ENCODE results near the gene XKRX. TPM values are rescaled to one million over a fixed set of nuclear protein-coding genes. Genes with fewer than 3 reads are reported as not detected.

XKRX gene
- total RNA-seq, 1 experiment from 2014 or later: 1.4 TPM

GRCh38 chrX:100946299-100946927 is 17.7 kb upstream of the XKRX start:
- H3K36me3 ChIP-seq (ENCODE audit: low read depth): no peaks in the 10 kb centered on the region
- H2AFZ ChIP-seq: 0 out of 2 replicates have a peak overlapping the region, but pooled peaks have one; percentile 17
- H3K9me2 ChIP-seq (ENCODE audit: insufficient read depth): no peaks in the 10 kb centered on the region
- H3F3A ChIP-seq (ENCODE audit: insufficient read depth, low read depth): peaks cover 13% of the 10 kb centered on the region; the same call in 1 of the 2 replicates
- H3K9me3 ChIP-seq (ENCODE audit: insufficient read depth, low read depth): no peaks in the 10 kb centered on the region
- CTCF ChIA-PET: no interaction called here
- H3K79me2 ChIP-seq (ENCODE audit: low read depth): no peaks in the 10 kb centered on the region
- H3K4me1 ChIP-seq (replicated peaks; ENCODE audit: insufficient read depth): peaks cover 22% of the 10 kb centered on the region
- H3K27ac ChIP-seq: peak overlapping the region; percentile 34
- no peaks in the 10 kb centered on the region for H3K27me3 ChIP-seq (ENCODE audit: insufficient read depth, low read depth)
- H3K4me2 ChIP-seq: peak overlapping the region; percentile 51
- H3K4me3 ChIP-seq: no peak overlapping the region
- TF ChIP-seq CTCF (conservative IDR thresholded peaks at IDR 0.05) (no peak), EZH2 (IDR thresholded peaks at IDR 0.05; ENCODE audit: low read depth) (no peak)
- intact Hi-C loops (cut with micrococcal nuclease; ENCODE audit: unreplicated experiment): no loop called here
- DNase-seq: peak; percentile 4 to 73
- no peaks in the 10 kb centered on the region for H4K20me1 ChIP-seq (ENCODE audit: insufficient read depth)
- POLR2A ChIA-PET (ENCODE audit: unreplicated experiment): interaction anchor here (0.6 kb wide), 1 partner anchor 52 kb away, joined by 3 read pairs; no protein-coding TSS in a partner anchor
- no TSS peak for BruUV-seq (replicated peaks)

- ChIA-PET CTCF (no interaction called here), POLR2A (ENCODE audit: unreplicated experiment) (interaction anchor here (0.6 kb wide), 1 partner anchor 166 kb away, joined by 3 read pairs; no protein-coding TSS in a partner anchor)
- intact Hi-C loops (cut with micrococcal nuclease; ENCODE audit: unreplicated experiment): no loop called here
These were observed 15.9 kb upstream of the XKRX start for GRCh38 chrX:100944601-100945000.

GRCh38 chrX:100939333-100939732 is 10.6 kb upstream of the XKRX start:
- TF ChIP-seq EZH2 (IDR thresholded peaks at IDR 0.05; ENCODE audit: low read depth) (no peak), CTCF (conservative IDR thresholded peaks at IDR 0.05) (no peak)
- H3K4me2 ChIP-seq: no peak overlapping the region
- H3K9me3 ChIP-seq (ENCODE audit: insufficient read depth, low read depth): no peaks in the 10 kb centered on the region
- H3K36me3 ChIP-seq (ENCODE audit: low read depth): no peaks in the 10 kb centered on the region
- POLR2A ChIA-PET (ENCODE audit: unreplicated experiment): no interaction called here
- no peak for DNase-seq
- no peaks in the 10 kb centered on the region for H3K27me3 ChIP-seq (ENCODE audit: insufficient read depth, low read depth)
- H4K20me1 ChIP-seq (ENCODE audit: insufficient read depth): no peaks in the 10 kb centered on the region
- CTCF ChIA-PET: no interaction called here
- no peaks in the 10 kb centered on the region for H3K9me2 ChIP-seq (ENCODE audit: insufficient read depth)
- intact Hi-C loops (cut with micrococcal nuclease; ENCODE audit: unreplicated experiment): no loop called here
- no TSS peak for BruUV-seq (replicated peaks)
- no peak overlapping the region for H3K27ac ChIP-seq
- H3K4me3 ChIP-seq: no peak overlapping the region
- H3K4me1 ChIP-seq (replicated peaks; ENCODE audit: insufficient read depth): peaks cover 7% of the 10 kb centered on the region; the same call in 1 of the 2 replicates
- no peaks in the 10 kb centered on the region for H3K79me2 ChIP-seq (ENCODE audit: low read depth)
- no peak overlapping the region for H2AFZ ChIP-seq
- no peaks in the 10 kb centered on the region for H3F3A ChIP-seq (ENCODE audit: insufficient read depth, low read depth)

More at GRCh38 chrX:100944601-100945000, 15.9 kb upstream of the XKRX start:
- no TSS peak for BruUV-seq (replicated peaks)
- Histone ChIP-seq H3K9me3 (ENCODE audit: insufficient read depth, low read depth) (no peaks in the 10 kb centered on the region), H3K27me3 (ENCODE audit: insufficient read depth, low read depth) (no peaks in the 10 kb centered on the region), H3K4me1 (replicated peaks; ENCODE audit: insufficient read depth) (peaks cover 22% of the 10 kb centered on the region), H2AFZ (no peak overlapping the region), H3K4me3 (no peak overlapping the region), H3K9me2 (ENCODE audit: insufficient read depth) (no peaks in the 10 kb centered on the region), H4K20me1 (ENCODE audit: insufficient read depth) (no peaks in the 10 kb centered on the region), H3K27ac (no peak overlapping the region), H3K36me3 (ENCODE audit: low read depth) (no peaks in the 10 kb centered on the region), H3F3A (ENCODE audit: insufficient read depth, low read depth) (peaks cover 13% of the 10 kb centered on the region; the same call in 1 of the 2 replicates), H3K4me2 (no peak overlapping the region), H3K79me2 (ENCODE audit: low read depth) (no peaks in the 10 kb centered on the region)
- no peak for DNase-seq
- no peak for TF ChIP-seq CTCF (conservative IDR thresholded peaks at IDR 0.05)
- no peak for TF ChIP-seq EZH2 (IDR thresholded peaks at IDR 0.05; ENCODE audit: low read depth)

Measured in PC-9 (cell line).